ENCODE measurements around the gene HOXA1.

DNA sequence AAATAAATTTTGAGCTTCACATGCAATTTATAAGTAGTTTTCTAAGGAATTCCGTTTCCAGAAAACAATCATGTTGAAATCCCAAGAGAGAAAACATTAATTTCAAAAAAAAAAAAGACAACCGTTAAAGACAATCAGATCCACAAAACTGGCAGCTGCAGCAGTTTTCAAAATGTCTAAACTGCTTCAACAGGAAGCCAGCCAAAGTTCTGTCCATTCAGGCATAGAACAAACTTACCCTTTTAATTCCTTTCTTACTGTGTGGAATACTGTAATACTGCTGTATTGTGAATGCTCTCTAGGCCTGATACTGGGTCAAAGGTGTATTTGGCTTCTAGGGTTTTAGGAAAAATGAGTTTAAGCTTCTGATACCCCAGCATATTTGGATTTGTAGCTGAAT, 31.6 kb downstream of the HOXA1 start:
- TF ChIP-seq EZH2 (optimal IDR thresholded peaks at IDR 0.05; ENCODE audit: low read depth, low read length) (no peak), EZH2phosphoT487 (IDR thresholded peaks at IDR 0.05; ENCODE audit: low read length) (no peak)
- TF ChIP-seq, protein P1, sequence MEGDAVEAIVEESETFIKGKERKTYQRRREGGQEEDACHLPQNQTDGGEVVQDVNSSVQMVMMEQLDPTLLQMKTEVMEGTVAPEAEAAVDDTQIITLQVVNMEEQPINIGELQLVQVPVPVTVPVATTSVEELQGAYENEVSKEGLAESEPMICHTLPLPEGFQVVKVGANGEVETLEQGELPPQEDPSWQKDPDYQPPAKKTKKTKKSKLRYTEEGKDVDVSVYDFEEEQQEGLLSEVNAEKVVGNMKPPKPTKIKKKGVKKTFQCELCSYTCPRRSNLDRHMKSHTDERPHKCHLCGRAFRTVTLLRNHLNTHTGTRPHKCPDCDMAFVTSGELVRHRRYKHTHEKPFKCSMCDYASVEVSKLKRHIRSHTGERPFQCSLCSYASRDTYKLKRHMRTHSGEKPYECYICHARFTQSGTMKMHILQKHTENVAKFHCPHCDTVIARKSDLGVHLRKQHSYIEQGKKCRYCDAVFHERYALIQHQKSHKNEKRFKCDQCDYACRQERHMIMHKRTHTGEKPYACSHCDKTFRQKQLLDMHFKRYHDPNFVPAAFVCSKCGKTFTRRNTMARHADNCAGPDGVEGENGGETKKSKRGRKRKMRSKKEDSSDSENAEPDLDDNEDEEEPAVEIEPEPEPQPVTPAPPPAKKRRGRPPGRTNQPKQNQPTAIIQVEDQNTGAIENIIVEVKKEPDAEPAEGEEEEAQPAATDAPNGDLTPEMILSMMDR (IDR thresholded peaks at IDR 0.05; ENCODE audit: low read length): no peak
